Kidney (tissue), 14 donors: Measurements from ENCODE around the gene UBA5. TPM values are rescaled to one million over a fixed set of nuclear protein-coding genes. Genes with fewer than 3 reads are reported as not detected.

Experiments
- DNase-seq, 5 donors: peaks; one replicate each; pipeline ENCODE4 v3.0.0-alpha.2; 2013 to 2020
- FAIRE-seq: peaks from 2 replicates; lab custom pipeline; 2012; peaks lifted over from hg19 to GRCh38; lab: Jason Lieb, UNC
- H3K27ac ChIP-seq, 2 donors: one replicate each; pipeline ENCODE4 v1.7.0; 2013; ENCODE audit warnings: low read depth in 2 of 2, low read length in 2 of 2, inconsistent platforms in 1 of 2
- H3K27me3 ChIP-seq: one replicate; pipeline ENCODE4 v1.7.1; 2013; ENCODE audit warnings: low read length, inconsistent platforms; ENCODE audit not compliant: control insufficient read depth, insufficient read depth
- H3K36me3 ChIP-seq, 3 donors: one replicate each; pipeline versions ENCODE4 v1.7.0 to v1.7.1; 2013; ENCODE audit warnings: low read length in 3 of 3, control low read depth in 1 of 3, inconsistent platforms in 1 of 3; ENCODE audit not compliant: insufficient read depth in 3 of 3, control insufficient read depth in 2 of 3
- H3K4me1 ChIP-seq, 3 donors: one replicate each; pipeline versions ENCODE4 v1.7.0 to v1.7.1; 2013; ENCODE audit warnings: low read length in 3 of 3, inconsistent platforms in 1 of 3, low read depth in 1 of 3; ENCODE audit not compliant: control insufficient read depth in 2 of 3, insufficient read depth in 2 of 3
- H3K4me3 ChIP-seq, 3 donors: one replicate each; pipeline versions ENCODE4 v1.7.0 to v1.8.1; 2013; ENCODE audit warnings: low read length in 3 of 3, control low read depth in 1 of 3, inconsistent platforms in 1 of 3
- H3K9ac ChIP-seq, 3 donors: one replicate each; pipeline versions ENCODE4 v1.7.0 to v1.7.1; 2013; ENCODE audit warnings: low read length in 3 of 3, control low read depth in 1 of 3, inconsistent platforms in 1 of 3
- H3K9me3 ChIP-seq, 3 donors: one replicate each; pipeline versions ENCODE4 v1.7.0 to v1.7.1; 2013; ENCODE audit warnings: low read length in 3 of 3, control low read depth in 1 of 3, inconsistent platforms in 1 of 3; ENCODE audit not compliant: control insufficient read depth in 2 of 3, insufficient read depth in 1 of 3
- intact Hi-C: fragments of 100-400 bp; cut with DNase I; formaldehyde crosslinking; loops from one replicate; pipeline ENCODE4 v1.11.1; 2022
- polyA plus RNA-seq: library from polyadenylated mRNA; stranded (reverse); fragments of 350-450 nt; fragmentation: Illumina TruSeq; extraction: RNeasy Lipid Tissue Mini Kit (QIAGEN cat#74804); gene quantifications from one replicate; pipeline ENCODE4 v1.2.3, GENCODE V29; 2014; ENCODE audit warnings: low read depth, low replicate concordance; ENCODE audit not compliant: insufficient read depth
- total RNA-seq: library from RNA; stranded (reverse); fragmentation: NEBNext Ultra II Directional; extraction: Animal tissue kit (Norgen Biotek cat#: 25700); gene quantifications from one replicate; pipeline ENCODE4 v1.2.1, GENCODE V29; 2021
- TF ChIP-seq, protein P1 (sequence below): IDR thresholded peaks from 3 replicates; pipeline ENCODE4 v1.5.1; 2012; ENCODE audit warnings: mild to moderate bottlenecking, moderate library complexity, borderline replicate concordance; ENCODE audit not compliant: insufficient read depth; ENCODE audit errors: extremely low read depth
- donor health status: control.
- donor health status: control.
- donor health status: control.
- donor health status: control.
- donor health status: control.
- donor health status: DM: yes; HTN: yes; CAD: no.
- donor health status: Normal renal cell carcinoma (clear cell type).

The UBA5 gene
- total and polyA plus RNA-seq, 2 donors from 2014 or later, result 32.1 to 45.1 TPM

DNA sequence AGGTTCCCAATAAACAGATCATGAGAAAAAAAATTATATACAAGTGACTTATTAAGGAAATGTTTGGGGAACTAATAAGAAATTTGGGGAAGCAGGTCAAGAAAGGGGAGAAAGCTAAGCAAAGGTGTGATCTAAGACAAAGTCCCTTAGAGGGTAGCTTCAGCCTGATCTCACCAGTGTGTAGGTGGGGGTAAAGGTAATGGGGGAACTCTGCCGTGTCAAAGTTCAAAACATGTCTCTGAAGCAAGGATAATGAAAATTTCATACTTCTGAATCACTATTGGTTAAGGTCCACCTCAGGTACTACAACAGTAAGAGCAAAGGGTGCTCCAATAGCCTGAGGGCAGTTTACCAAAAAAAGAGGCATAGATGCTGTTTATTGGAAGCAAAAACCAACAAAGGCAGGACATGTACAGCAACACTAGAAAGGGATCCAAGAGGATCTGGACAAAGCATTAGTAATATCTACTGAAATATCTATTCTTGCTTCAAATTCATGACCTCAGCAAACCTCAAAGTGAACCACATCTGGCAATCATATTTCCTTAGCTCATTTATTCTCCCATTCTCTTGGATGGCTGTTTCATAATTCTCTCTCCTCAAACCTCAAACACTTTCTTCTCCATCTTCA is 7.4 kb upstream of the UBA5 start:
- no peaks in the 10 kb centered on the region for H3K36me3 ChIP-seq
- H3K4me3 ChIP-seq, result no peak overlapping the region
- intact Hi-C loops, result no loop called here
- H3K9ac ChIP-seq, result no peak overlapping the region
- DNase-seq (no peak), FAIRE-seq (no peak)
- TF ChIP-seq, protein P1, sequence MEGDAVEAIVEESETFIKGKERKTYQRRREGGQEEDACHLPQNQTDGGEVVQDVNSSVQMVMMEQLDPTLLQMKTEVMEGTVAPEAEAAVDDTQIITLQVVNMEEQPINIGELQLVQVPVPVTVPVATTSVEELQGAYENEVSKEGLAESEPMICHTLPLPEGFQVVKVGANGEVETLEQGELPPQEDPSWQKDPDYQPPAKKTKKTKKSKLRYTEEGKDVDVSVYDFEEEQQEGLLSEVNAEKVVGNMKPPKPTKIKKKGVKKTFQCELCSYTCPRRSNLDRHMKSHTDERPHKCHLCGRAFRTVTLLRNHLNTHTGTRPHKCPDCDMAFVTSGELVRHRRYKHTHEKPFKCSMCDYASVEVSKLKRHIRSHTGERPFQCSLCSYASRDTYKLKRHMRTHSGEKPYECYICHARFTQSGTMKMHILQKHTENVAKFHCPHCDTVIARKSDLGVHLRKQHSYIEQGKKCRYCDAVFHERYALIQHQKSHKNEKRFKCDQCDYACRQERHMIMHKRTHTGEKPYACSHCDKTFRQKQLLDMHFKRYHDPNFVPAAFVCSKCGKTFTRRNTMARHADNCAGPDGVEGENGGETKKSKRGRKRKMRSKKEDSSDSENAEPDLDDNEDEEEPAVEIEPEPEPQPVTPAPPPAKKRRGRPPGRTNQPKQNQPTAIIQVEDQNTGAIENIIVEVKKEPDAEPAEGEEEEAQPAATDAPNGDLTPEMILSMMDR, result no peak
- peaks cover 0 to 39% (median 0%) of the 10 kb centered on the region in 3 donors for H3K4me1 ChIP-seq
- H3K9me3 ChIP-seq, result no peaks in the 10 kb centered on the region
- no peak overlapping the region for H3K27ac ChIP-seq
- H3K27me3 ChIP-seq, result no peaks in the 10 kb centered on the region

DNA sequence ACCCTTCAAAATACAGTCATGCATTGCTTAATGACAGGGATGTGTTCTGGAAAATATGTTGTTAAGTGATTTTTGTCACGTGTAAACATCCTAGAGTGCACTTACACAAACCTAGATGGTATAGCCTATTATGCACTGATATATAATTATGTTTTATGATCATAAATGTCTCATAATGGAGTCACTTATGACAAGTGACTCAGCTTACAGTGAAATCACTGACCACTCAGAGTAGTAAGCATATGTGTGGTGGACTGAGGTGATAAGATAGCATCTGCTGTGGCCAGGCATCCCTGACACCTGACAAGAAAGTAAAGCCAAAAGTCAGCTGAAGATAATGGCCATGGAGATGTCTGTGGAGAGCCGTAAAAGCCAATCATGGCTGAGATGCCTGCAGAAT is 5.9 kb upstream of the UBA5 start:
- FAIRE-seq (no peak), DNase-seq (no peak)
- Histone ChIP-seq H3K27me3 (no peaks in the 10 kb centered on the region), H3K27ac (peak overlapping the region; percentile 56 to 73), H3K4me1 (peaks cover 0 to 39% (median 0%) of the 10 kb centered on the region in 3 donors), H3K36me3 (no peaks in the 10 kb centered on the region), H3K4me3 (no peak overlapping the region), H3K9me3 (no peaks in the 10 kb centered on the region), H3K9ac (no peak overlapping the region)
- TF ChIP-seq, protein P1, result no peak
- intact Hi-C loops, result no loop called here

GRCh38 chr3:132654721-132655120 is 5.4 kb upstream of the UBA5 start:
- no peaks in the 10 kb centered on the region for H3K27me3 ChIP-seq
- TF ChIP-seq, protein P1, result no peak
- H3K27ac ChIP-seq, result peak overlapping the region; percentile 56 to 73
- H3K9me3 ChIP-seq, result no peaks in the 10 kb centered on the region
- H3K4me3 ChIP-seq, result no peak overlapping the region
- peaks cover 0 to 39% (median 0%) of the 10 kb centered on the region in 3 donors for H3K4me1 ChIP-seq
- no peak overlapping the region for H3K9ac ChIP-seq
- no peaks in the 10 kb centered on the region for H3K36me3 ChIP-seq
- DNase-seq, result peak in 1 of 5 donors; percentile 48
- intact Hi-C loops, result no loop called here
- no peak for FAIRE-seq
